ENCODE measurements around the gene KRT82. TPM values are rescaled to one million over a fixed set of nuclear protein-coding genes. Genes with fewer than 3 reads are reported as not detected.

Gene KRT82
- total and polyA plus RNA-seq, 10 donors, result 0.04 TPM; not detected in 9

GRCh38 chr12:52344111-52344510, 62.0 kb downstream of the KRT82 start:
- Histone ChIP-seq H3K36me3 (no peaks in the 10 kb centered on the region), H3K27me3 (replicated peaks in 1 of 7) (peaks cover 0 to 8% (median 0%) of the 10 kb centered on the region in 7 donors), H3K9me3 (peaks cover 0 to 11% (median 0%) of the 10 kb centered on the region in 8 donors), H3K27ac (no peak overlapping the region), H3K4me3 (no peak overlapping the region), H3K4me1 (no peaks in the 10 kb centered on the region)
- 85 to 98% (median 93%) methylated on average over 6 to 12 of the region's 12 CpGs for WGBS, 5 donors
- peak; percentile 59 for DNase-seq
- TF ChIP-seq POLR2A (IDR thresholded peaks at IDR 0.05) (no peak), CTCF (IDR thresholded peaks at IDR 0.05 in 8 of 11, conservative IDR thresholded peaks at IDR 0.05 in 3 of 11) (no peak), POLR2AphosphoS5 (IDR thresholded peaks at IDR 0.05) (no peak)
- intact Hi-C loops (cut with DNase I; ENCODE audit: low total_unique reads), result no loop called here

Other genes with a start within 250 kb of the KRT82 start
- under 1 TPM in 2 of 7 donors, not detected in 5; 0.17 to 0.37 TPM for gene KRT80, start 214.3 kb downstream of the KRT82 start, total RNA-seq
- under 1 TPM in 1 of 3 donors, not detected in 2; 0.03 TPM for gene KRT80, start 214.3 kb downstream of the KRT82 start, polyA plus RNA-seq
- gene KRT7, start 173.1 kb downstream of the KRT82 start, total RNA-seq, result 1 to 10 TPM in 1 of 7 donors, under 1 TPM in 3, not detected in 3; 0.73 to 1.5 (median 0.83) TPM
- 1 to 10 TPM; 1.2 to 1.9 (median 1.6) TPM for gene KRT7, start 173.1 kb downstream of the KRT82 start, polyA plus RNA-seq
- gene KRT86, start 131.7 kb downstream of the KRT82 start, total RNA-seq, result under 1 TPM in 2 of 7 donors, not detected in 5; 0.17 to 0.26 TPM
- gene KRT86, start 131.7 kb downstream of the KRT82 start, polyA plus RNA-seq, result under 1 TPM in 2 of 3 donors, not detected in 1; 0.08 to 0.09 TPM
- not detected for gene KRT81, start 114.8 kb downstream of the KRT82 start, total RNA-seq
- gene KRT81, start 114.8 kb downstream of the KRT82 start, polyA plus RNA-seq, result under 1 TPM in 2 of 3 donors, not detected in 1; 0.05 to 0.37 TPM
- not detected for gene KRT83, start 84.9 kb downstream of the KRT82 start, total RNA-seq
- gene KRT83, start 84.9 kb downstream of the KRT82 start, polyA plus RNA-seq, result not detected
- under 1 TPM in 1 of 7 donors, not detected in 6; 0.52 TPM for gene KRT85, start 38.9 kb downstream of the KRT82 start, total RNA-seq
- not detected for gene KRT85, start 38.9 kb downstream of the KRT82 start, polyA plus RNA-seq
- under 1 TPM in 1 of 7 donors, not detected in 6; 0.52 TPM for gene KRT84, start 20.7 kb downstream of the KRT82 start, total RNA-seq
- not detected for gene KRT84, start 20.7 kb downstream of the KRT82 start, polyA plus RNA-seq
- not detected for gene KRT75, start 28.0 kb upstream of the KRT82 start, total RNA-seq
- gene KRT75, start 28.0 kb upstream of the KRT82 start, polyA plus RNA-seq, result not detected
- not detected for gene KRT6B, start 45.8 kb upstream of the KRT82 start, total RNA-seq
- gene KRT6B, start 45.8 kb upstream of the KRT82 start, polyA plus RNA-seq, result under 1 TPM; 0.03 to 0.10 (median 0.04) TPM
- gene KRT6C, start 67.5 kb upstream of the KRT82 start, total RNA-seq, result not detected
- under 1 TPM; 0.03 to 0.07 (median 0.06) TPM for gene KRT6C, start 67.5 kb upstream of the KRT82 start, polyA plus RNA-seq
- not detected for gene KRT6A, start 86.9 kb upstream of the KRT82 start, total RNA-seq
- gene KRT6A, start 86.9 kb upstream of the KRT82 start, polyA plus RNA-seq, result under 1 TPM; 0.42 to 0.83 (median 0.45) TPM
- gene KRT5, start 114.1 kb upstream of the KRT82 start, total RNA-seq, result 1 to 10 TPM in 2 of 7 donors, under 1 TPM in 2, not detected in 3; 0.23 to 1.5 (median 0.85) TPM
- gene KRT5, start 114.1 kb upstream of the KRT82 start, polyA plus RNA-seq, result 1 to 10 TPM in 1 of 3 donors, under 1 TPM in 2; 0.93 to 1.9 (median 0.96) TPM
- not detected for gene KRT71, start 146.8 kb upstream of the KRT82 start, total RNA-seq
- gene KRT71, start 146.8 kb upstream of the KRT82 start, polyA plus RNA-seq, result not detected
- gene KRT74, start 167.5 kb upstream of the KRT82 start, total RNA-seq, result not detected
- gene KRT74, start 167.5 kb upstream of the KRT82 start, polyA plus RNA-seq, result not detected
- 1 to 10 TPM in 2 of 7 donors, under 1 TPM in 4, not detected in 1; 0.52 to 2.2 (median 0.78) TPM for gene KRT72, start 195.1 kb upstream of the KRT82 start, total RNA-seq
- gene KRT72, start 195.1 kb upstream of the KRT82 start, polyA plus RNA-seq, result 1 to 10 TPM in 2 of 3 donors, under 1 TPM in 1; 0.86 to 1.7 (median 1.4) TPM
- 1 to 10 TPM in 3 of 7 donors, under 1 TPM in 4; 0.13 to 1.4 (median 0.59) TPM for gene KRT73, start 212.2 kb upstream of the KRT82 start, total RNA-seq
- under 1 TPM; 0.04 to 0.20 (median 0.16) TPM for gene KRT73, start 212.2 kb upstream of the KRT82 start, polyA plus RNA-seq
- gene KRT2, start 245.9 kb upstream of the KRT82 start, total RNA-seq, result under 1 TPM in 3 of 7 donors, not detected in 4; 0.13 to 0.52 (median 0.26) TPM
- gene KRT2, start 245.9 kb upstream of the KRT82 start, polyA plus RNA-seq, result under 1 TPM; 0.07 to 0.45 (median 0.42) TPM

Measured in spleen (tissue), 11 donors.